Testis (tissue), 2 donors: Measurements from ENCODE around the gene ZSCAN2.

Experiments
- CTCF ChIP-seq, 3 experiments: fragments of 450-650 bp in 2 of 3; fragments of 200-600 bp in 1 of 3; sonication (generic) in 1 of 3; IDR thresholded peaks; one replicate each; pipeline ENCODE4 v1.5.1; 2016 to 2019; ENCODE audit warnings: antibody characterized with exemption in 3 of 3, mild to moderate bottlenecking in 2 of 3, moderate library complexity in 1 of 3
- POLR2A ChIP-seq: fragments of 450-650 bp; IDR thresholded peaks from one replicate; pipeline ENCODE4 v1.6.1; 2017; ENCODE audit warnings: antibody characterized with exemption, mild to moderate bottlenecking, moderate library complexity

- TF ChIP-seq CTCF (IDR thresholded peaks at IDR 0.05) (no peak), POLR2A (no peak)
These were observed 10.4 kb upstream of the ZSCAN2 start for GRCh38 chr15:84590406-84590805.
